Stimulated activated CD8-positive, alpha-beta memory T cell treated with anti-CD3 and anti-CD28 coated beads, Interleukin-4, amount 100 ng/mL, for 24 hours (primary cell): ENCODE measurements around the gene ROR2.
"Not testable (repeated sequence)": the region's sequence is repeated elsewhere in the genome, so short reads cannot be mapped to it uniquely, and the experiment has no call there.

Source experiments
- DNase-seq: peaks from one replicate; pipeline ENCODE4 v3.0.0-alpha.2; 2020; ENCODE audit warnings: low read depth

The ROR2 gene

GRCh38 chr9:91923145-91923544 is 26.9 kb downstream of the ROR2 start:
- DNase-seq, result no peak

GRCh38 chr9:91921371-91921770 is 28.7 kb downstream of the ROR2 start:
- DNase-seq, result no peak

GRCh38 chr9:91920630-91921350 is 29.2 kb downstream of the ROR2 start:
- no peak for DNase-seq

DNA sequence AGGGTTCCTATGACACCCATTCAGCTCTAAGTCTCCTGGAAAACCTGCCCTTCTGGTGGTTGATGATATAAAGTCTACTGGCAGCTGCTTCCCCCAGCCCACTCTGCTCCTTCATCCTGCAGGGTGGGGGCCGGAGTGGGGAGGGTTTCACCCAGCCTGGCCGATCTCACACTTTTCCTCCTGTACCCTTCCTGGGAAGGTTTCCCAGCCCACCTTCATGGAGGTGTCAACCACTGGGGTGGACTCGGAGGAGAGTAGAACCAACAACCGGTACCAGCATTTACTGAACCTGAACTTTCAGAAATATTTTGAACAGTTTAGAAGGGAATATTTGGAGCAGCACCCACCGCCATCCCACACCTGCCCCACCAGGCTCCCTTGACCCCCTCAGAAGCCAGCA is 30.4 kb downstream of the ROR2 start:
- DNase-seq, result no peak

DNA sequence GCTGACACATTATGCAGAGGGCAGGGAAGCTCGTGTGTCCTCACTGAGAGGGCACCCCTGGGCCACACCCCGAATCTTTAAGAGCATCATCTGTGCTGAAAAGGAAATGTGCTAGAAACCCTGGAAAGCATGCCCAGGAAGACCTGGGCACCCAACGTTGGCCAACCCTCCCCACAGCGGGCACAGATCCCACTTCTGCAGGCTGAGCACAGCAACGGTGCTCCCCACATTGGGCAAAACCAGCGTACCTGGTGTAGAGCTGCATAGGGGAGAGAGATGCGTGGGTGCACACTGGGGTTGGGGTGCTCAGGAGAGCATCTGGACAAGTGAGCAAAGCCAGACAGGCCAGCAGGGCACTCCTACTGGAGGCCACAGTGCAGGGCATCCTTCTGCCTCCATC is 32.6 kb downstream of the ROR2 start:
- no peak for DNase-seq

- no peak for DNase-seq
These were observed 34.3 kb downstream of the ROR2 start for GRCh38 chr9:91915524-91916263.

DNA sequence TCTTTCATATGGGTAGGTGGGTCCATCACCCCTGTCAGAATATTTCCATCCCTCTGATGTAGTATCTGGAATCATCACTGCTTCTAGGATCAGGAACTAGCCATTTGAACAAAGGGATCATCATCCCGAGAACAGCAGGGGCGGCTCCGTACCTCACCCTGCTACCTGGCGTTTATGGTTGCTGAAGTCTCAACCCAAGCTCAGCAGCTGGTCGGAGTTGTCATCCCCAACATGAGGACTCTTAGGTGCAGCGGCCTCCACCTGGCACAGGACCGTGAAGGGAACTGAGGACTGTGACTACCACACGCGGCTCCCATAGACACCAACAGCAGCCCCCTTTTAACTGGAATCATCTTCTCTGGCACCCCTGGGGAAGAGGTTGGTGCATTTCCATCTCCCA is 35.1 kb downstream of the ROR2 start:
- no peak for DNase-seq

GRCh38 chr9:91914404-91914803 is 35.6 kb downstream of the ROR2 start:
- DNase-seq, result no peak

DNA sequence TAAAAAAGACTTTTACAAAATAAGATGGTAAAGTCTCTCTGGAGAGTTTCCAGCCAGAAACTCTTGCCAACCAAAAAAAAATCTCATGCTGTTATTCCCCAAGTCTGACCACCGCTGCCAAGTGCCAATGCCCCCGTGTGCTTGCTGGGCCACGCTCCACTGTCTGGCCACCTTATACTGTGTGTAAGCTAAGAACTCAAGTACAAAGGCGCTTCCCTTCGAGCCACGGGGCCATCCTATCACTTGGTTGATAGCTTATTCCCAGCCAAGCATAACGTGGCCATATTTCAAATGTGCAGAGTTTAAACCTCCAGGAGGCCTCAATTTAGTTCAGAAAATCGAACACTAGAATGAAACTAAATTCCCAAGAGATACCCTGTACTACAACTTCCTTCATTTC is 36.0 kb downstream of the ROR2 start:
- DNase-seq, result no peak

DNA sequence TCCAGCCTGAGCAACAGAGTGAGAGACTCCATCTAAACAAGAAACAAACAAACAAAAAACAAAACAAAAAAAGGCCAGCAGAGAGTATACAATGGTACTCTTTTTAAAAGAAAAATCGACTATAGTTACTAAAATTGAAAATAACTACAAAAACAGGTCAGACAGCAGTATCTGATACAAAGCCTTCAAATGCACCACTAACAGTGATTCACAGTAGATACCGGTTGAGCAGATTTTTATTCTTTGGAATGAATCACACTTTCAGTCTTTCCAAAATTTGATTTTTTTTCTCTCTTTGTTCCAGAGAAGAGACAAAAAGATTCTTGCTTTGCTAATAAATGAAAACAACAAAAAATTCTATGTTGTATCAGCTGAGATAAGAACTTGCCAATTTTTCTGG is 36.9 kb downstream of the ROR2 start:
- no peak for DNase-seq

DNA sequence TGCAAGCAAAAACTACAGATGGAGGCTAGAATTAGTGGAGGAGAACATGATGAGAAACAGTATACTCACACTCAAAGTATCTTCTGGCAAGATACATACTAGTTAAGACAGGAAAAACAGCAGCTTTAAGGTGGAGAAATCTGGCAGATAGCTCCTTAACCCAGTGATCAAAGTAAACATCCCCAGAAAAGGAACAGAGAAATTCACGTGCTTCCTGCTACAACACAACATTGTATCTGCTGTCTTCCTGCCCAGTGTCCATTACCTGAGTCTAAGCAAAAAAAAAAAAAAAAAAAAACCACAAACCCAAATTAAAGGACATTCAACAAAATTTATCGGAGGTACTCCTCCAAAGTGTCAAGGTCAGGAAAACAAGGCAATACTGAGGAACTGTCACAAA is 38.4 kb downstream of the ROR2 start:
- DNase-seq, result no peak

GRCh38 chr9:91909256-91909655 is 40.8 kb downstream of the ROR2 start:
- not testable (repeated sequence) for DNase-seq

DNA sequence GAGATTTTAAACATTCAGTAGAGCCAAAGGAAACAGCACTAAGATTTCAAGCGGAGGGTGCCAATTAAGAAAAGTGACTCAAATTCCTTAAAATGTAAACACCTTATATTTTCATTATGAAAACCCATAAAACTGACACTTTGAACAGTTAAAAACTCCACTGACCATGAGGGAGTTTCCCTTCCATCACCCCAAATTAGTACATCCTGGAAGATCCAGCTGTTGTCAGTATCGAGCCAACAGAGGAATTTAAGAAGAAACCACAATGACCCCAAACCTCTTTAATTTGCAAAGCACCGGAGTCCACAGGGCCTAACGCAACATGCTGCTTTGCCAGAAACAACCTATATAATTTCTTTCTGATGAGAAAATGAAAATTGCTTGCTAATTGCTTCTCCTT is 41.3 kb downstream of the ROR2 start:
- no peak for DNase-seq

- no peak for DNase-seq
These were observed 41.8 kb downstream of the ROR2 start for GRCh38 chr9:91908293-91908623.

DNA sequence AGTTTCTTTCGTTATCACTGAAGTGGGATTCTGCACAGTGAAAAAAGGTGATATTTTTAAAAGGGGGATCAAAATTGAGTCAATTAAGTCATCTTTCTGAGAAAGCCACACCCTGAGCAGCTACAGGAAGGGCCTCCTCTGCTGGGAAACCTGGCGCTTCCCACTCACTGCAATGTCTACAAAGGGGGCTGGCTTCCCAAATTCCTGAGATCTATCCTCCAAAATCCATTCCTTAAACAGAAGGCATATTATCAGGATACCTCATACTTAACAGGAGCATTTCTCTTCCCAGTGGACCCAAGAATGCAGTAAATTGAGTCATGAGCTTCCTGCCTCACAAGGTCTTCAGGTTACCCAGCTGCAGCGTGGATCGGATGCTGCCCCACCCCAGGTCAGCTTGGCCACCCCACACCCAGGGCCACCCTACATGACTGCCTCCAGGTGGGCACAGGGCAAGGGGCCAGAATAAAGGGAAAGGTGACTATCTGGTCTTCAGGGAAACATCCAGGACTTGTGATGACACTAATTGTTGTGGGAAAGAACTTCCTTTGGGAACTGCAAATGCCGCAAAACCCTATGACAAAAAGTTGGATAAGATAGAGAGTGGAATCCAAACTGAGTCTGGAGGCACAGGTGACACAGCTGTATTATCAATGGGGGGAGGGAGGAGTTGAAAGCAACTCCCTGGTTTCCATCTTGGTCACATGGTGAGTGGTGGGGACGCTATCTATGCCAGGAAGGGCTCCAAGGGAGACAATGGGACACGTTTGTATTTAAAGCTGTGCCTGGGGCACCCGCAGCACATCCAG is 42.3 kb downstream of the ROR2 start:
- no peak for DNase-seq

- DNase-seq, result peak; percentile 22
These were observed 44.0 kb downstream of the ROR2 start for GRCh38 chr9:91905991-91906469.

- DNase-seq, result no peak
These were observed 44.8 kb downstream of the ROR2 start for GRCh38 chr9:91905237-91905650.

- no peak for DNase-seq
These were observed 45.3 kb downstream of the ROR2 start for GRCh38 chr9:91904588-91905236.

GRCh38 chr9:91903126-91903911 is 46.7 kb downstream of the ROR2 start:
- no peak for DNase-seq

GRCh38 chr9:91902475-91903125 is 47.4 kb downstream of the ROR2 start:
- DNase-seq, result no peak

- no peak for DNase-seq
These were observed 49.2 kb downstream of the ROR2 start for GRCh38 chr9:91900797-91901177.
